Measurements from ENCODE around the gene TP53RK.

TP53RK gene

DNA sequence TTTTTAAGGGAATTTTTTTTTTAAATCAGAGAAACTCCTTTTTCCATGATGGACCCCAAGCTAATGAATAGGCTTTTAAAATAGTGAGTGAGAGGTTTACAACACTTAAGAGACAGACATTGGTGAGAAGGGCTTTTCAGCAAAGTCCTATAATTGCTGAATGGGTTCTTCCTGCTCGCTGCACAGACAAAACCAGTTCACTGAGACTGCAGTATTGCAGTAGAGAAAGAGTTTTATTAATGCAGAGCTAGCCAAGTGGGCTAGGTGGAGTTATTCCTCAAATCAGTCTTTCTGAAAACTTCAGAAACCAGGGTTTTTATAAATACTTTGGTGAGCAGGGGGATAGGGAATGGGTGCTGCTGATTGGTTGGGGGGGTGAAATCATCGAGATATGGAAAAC, 17.0 kb upstream of the TP53RK start:
- no peak for DNase-seq (ENCODE audit: low read depth, low spot score)

DNA sequence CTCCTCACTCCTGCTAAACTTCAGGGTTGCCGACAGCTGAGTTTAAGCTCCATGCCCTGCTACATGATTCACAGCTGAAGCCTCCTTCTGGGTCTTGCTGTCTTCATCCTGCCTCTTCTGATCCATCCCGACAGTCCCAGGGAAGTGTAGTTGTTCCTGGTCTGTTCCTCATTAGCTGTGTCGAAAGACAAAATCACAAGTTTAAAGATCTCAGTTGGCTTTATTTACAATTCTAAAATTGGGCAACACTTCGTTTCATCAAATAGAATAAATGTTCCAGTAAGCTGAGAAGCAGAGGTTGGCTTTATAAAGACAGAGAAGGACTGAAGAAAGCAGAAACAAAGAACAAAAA, 16.1 kb upstream of the TP53RK start:
- no peak for DNase-seq (ENCODE audit: low read depth, low spot score)

DNA sequence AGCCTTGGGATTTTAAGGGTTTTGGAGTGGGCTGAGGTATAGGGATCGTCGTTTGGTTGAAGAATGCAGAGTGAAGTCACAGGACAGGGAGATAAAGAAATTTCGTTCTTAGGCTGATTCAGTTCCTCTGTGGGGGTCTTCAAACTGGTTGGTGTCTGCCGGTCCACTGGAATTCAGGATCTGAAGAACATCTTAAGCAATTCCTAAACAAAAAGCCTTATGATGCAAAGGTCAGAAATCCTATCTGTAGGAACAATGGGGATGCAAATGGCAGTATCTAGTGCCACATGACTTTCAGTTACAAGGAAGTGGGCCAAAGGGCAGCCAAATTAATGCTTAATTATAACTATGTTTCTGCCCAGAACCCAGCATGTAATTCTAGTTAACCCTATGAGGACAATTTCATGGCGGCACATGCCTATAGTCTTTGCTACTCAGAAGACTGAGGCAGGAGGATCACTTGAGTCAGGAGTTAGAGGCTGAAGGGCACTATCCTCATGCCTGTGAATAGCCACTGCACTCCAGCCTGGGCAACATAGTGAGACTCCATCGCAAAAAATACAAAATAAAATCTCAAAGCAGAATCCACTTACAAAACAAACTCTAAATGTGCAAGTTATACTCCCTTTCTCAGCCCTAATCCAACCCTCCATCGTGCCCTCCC, 15.6 kb upstream of the TP53RK start:
- no peak for DNase-seq (ENCODE audit: low read depth, low spot score)

DNA sequence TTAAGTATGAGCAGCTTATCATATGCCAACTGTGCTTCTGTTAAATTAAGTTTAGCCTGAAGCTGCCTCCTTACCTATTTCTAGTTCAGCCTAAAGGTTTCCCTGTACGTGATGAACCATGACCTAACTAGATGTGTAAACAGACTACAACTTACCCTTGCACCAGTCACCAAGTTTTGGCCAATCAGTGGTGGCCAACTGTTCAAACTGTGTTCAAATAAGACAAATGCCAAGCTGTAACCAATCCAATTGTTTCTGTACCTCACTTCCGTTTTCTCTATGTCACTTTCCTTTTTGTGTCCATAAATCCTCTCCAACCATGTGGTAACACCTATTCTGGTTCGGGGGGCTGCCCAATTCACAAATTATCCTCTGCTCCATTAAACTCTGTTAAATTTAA, 14.2 kb upstream of the TP53RK start:
- no peak for DNase-seq (ENCODE audit: low read depth, low spot score)

DNA sequence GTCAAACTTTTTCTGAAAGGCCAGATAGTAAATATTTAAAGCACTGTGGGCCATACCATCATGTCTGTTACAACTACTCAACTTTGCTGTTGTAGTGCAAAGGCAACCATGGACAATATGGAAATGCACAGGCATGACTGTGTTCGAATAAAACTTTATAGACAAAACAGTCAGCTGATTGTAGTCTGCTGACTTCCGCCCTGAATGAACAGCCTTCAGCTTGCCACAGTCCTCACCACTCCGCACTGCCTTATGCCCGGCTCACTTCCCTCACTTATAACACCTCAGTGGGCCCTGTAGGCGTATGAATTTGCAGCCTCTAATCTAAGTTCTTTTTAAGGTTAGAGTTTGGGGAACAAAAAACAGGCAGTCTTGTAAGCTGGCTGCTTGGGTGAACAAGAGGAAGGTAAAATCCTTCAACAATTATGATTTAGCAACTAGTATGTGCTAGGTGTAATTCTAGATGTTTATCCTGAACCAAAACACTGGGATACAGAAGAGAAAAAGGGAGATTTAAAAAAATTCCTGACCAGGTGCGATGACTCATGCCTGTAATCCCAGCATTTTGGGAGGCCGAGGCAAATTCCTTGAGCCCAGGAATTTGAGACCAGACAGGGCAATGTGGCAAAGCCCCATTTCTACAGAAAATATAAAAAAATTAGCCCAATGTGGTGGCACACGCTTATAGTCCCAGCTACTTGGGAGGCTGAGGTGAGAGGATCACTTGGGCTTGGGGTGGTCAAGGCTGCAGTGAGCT, 13.4 kb upstream of the TP53RK start:
- DNase-seq (ENCODE audit: low read depth, low spot score), result no peak

DNA sequence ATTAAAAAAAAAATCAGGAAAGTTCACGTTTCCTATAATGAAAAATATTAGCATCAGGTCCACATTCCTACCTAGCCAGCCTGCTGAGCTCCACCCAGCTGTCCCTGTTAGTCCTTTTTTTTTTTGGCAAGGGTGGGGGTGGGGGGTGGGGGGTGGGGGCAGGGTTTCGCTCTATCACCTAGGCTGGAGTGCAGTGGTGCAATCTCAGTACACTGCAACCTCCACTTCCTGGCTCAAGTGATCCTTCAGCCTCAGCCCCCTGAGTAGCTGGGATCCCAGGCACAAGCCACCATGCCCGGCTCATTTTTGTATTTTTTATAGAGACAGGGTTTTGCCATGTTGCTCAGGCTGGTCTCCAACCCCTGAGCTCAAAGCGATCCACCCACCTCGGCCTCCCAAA, 12.7 kb upstream of the TP53RK start:
- DNase-seq (ENCODE audit: low read depth, low spot score), result no peak

DNA sequence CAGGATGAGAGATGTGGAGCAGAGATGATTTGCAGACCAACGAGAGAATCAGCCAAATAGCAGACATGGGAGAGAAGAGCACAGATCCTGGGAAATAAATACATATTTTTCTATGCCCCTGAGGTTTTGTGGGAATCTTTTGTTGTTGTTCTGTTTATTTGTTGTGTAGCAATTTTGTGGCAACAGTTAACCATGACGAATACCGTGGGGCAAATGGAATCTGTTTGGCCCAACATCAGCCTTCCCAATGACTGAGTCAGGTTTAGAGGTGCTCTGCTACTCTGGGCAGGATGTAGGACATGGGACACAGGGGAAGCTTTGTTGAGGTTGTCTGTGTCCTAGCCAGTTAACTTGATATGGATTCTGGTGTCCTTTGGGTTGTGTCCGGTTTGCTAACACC, 12.3 kb upstream of the TP53RK start:
- no peak for DNase-seq (ENCODE audit: low read depth, low spot score)

DNA sequence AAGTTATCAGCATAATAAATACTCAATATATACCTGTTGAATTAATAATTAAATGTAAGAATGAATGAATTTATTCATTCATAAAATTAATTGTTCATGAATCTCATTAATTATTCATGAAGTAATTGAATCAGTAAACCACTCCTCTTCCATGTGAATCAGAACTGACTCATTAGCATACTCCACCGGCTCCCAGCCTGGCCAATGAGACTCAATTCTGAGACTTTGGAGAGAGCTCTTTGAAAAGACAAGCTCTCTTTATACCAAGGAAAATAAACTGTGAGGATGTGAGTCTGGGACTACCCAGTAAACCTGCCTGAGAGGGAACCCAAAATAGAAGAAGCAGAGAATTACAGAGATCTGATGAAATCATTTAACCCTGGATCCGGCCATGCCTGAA, 11.8 kb upstream of the TP53RK start:
- no peak for DNase-seq (ENCODE audit: low read depth, low spot score)

DNA sequence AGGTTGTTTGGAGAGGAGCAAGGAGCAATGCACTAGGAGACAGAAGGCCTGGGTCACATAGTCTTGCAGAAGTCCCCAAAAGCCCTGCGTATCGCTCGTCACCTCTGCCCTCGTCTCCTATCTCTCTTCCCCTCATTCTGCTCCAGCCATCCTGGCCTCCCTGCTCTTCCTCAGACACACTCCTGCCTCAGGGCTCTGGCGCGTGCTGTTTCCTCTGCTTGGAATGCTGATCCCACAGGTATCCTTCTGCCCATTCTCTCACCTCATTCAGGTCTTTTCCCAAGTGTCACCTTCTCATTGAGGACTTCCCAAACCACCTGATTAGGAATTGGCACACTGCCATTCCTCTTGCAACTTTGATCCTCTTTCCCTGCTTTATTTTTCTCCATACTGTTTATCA, 11.2 kb upstream of the TP53RK start:
- no peak for DNase-seq (ENCODE audit: low read depth, low spot score)

DNA sequence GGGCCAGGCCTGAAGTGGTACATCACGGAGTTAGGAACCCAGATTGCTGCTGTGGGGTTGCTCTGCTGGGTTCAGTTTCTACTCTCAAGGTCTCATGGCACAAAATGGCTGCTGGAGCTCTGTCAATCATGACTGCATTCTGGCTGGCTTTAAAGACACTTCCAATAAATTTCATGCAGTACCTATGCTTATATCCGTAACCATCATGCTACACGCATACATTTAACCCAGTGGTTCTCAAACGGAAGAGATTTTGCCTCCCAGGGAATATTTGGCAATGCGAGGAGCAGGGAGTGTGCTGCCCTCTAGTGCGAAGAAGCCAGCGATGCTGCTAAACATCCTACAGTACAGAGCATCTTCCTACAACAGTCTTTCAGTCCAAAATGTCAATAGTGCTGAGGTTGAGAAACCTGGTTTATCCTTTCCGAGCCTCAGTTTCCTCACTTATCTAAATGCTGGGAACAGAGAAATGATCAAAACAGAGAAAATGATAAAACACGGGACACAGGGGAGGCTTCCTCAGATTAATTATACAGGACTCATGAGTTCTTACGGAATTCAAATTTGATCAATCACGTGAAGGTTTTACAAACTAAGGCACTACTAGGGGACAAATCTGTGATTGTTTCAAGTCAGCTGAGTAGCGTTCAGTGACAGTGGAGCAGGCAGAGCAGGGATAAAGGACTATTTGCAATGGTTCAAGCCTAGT, 10.6 kb upstream of the TP53RK start:
- DNase-seq (ENCODE audit: low read depth, low spot score), result no peak

DNA sequence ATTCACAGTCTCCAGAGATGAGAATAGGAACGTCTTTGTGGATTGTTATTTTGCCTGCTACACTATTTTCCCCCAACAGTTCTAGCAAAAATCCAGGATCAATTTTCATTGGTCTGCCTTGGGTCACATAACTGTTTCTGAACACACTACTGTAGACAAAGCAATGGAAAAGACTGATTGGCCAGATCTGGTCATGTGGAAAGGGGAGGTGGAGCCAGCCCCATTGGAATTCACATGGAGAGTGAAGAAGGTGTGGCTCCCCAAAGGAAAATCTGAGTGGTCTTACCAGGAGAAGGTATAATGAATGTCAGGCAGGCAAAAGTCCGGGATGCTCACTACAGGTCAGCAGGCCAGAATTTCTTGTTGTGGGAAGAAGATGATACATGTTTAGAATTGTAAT, 9.5 kb upstream of the TP53RK start:
- DNase-seq (ENCODE audit: low read depth, low spot score), result no peak

DNA sequence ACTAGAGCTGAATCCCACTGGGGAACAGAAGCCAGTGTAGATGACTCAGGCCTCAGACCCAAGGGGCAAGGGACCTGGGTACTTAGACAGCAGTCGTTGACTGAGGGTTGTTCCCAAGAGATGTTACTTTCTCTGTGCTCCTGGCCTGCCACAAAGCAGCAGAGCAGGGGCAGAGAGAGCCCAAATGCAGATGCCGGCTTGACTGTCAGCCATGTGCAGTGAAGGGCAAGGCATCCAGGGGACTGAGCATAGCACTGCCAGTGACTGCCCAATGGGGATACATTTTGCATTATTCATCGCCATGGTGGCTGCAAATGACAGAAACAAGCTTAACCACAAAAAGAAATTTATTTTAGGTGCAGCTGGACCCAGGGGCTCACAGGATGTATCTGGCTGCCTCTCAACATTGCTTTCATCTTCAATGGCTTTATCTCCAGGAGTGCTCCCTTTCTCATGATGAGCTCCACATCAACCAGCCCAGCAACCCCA, 7.6 kb upstream of the TP53RK start:
- DNase-seq (ENCODE audit: low read depth, low spot score), result no peak

DNA sequence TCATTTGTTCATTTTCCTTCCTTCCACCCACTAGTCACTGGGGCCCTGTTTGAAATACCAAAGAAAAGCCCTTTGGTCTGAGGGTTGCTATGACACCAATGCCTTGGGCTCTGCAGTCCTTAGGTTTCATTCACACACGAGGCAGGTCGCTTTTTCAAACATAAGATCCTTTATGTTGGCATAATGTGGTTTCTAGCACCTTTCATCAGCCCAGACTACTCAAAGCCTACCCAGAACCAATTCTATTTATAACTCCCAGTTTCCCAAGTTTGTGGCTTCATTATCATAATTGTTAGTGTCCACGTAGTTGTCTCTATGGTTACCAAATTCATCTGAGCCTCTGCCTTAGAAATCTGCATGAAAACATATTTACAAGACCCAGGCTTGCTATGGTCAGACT, 6.6 kb upstream of the TP53RK start:
- no peak for DNase-seq (ENCODE audit: low read depth, low spot score)

DNA sequence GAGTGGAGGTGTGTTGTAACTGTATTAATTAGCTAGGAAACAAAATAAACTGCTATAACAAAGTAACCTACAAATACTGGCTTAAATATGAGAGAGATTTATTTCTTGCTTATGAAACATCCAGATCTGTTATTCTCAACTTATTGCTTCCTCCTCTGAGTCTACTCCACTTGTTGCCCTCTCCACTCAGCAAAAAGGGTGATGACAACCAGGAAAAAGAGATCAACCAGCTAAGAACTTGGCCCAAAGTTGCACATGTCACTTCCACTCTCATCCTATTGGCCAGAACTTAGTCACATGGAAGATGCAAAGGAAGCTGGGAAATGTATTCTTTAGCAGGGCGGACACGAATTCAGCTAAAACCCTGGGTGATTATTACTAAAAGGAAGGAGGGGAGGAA, 5.2 kb upstream of the TP53RK start:
- no peak for DNase-seq (ENCODE audit: low read depth, low spot score)

DNA sequence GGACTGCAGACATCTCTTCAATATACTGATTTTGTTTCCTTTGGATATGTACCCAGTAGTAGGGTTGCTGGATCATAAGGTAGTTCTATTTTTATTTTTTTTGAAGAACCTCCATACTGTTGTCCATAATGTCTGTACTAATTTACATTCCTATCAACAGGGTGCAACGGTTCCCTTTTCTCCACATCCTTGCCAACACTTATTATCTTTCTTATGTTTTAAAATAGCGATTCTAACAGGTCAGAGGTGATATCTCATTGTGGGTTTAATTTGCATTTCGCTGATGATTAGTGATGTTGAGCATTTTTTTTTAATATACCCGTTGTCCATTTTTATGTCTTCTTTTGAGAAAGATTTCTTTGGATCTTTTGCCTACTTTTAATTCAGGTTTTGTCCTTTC, 2.0 kb upstream of the TP53RK start:
- no peak for DNase-seq (ENCODE audit: low read depth, low spot score)

DNA sequence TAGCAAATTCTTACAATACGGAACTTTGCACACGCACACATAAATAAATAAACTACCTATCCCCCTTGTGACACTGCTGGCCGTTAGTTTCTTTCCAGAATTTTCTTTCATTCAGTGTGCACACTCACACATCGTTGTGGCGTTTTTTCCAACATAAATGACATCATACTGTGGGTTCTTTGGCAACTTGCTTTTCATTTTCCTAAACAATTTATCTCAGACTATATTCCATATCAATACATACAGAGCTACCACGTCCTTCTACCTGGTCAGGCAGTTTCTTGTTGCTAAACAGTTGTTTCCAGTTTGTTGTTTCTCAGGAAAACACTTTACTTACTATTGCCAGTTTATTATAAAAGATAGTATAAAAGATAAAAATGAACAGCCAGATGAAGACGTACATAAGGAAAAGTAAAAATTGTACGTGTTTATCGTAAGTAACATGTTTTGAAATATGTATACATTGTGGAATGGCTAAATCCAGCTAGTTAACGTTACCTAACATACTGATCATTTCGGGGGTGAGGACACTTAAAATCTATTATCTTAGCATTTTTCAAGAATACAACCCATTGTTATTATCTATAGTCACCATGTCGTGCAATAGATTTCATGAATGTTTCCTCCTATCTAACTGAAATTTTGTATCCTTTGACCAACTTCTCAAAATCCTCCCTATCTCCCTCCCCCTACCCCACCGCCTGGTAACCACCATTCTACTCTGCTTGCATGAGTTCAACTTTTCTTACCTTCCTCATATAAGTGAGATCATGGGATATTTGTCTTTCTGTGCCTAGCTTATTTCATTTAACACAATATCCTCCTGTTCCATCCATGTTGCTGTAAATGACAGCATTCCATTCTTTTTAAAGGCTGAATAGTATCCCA, 1.2 kb upstream of the TP53RK start:
- DNase-seq (ENCODE audit: low read depth, low spot score), result no peak

DNA sequence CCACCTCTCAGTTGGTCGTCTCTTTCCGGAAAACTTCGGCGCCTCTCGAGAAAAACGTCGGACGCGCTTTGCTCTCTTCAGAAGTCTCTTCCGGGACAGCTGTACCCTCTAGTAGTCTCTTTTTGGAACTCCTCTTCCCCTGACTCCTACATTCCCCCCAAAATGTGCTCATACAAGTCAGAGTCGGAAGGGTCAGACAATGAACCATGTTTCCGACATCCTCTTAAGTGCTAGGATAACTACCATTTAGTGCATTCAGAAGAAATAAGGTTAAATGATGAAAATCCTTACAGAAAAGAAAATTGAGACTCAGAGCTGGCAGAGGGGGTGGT, 476 bp upstream of the TP53RK start:
- no peak for DNase-seq (ENCODE audit: low read depth, low spot score)

DNA sequence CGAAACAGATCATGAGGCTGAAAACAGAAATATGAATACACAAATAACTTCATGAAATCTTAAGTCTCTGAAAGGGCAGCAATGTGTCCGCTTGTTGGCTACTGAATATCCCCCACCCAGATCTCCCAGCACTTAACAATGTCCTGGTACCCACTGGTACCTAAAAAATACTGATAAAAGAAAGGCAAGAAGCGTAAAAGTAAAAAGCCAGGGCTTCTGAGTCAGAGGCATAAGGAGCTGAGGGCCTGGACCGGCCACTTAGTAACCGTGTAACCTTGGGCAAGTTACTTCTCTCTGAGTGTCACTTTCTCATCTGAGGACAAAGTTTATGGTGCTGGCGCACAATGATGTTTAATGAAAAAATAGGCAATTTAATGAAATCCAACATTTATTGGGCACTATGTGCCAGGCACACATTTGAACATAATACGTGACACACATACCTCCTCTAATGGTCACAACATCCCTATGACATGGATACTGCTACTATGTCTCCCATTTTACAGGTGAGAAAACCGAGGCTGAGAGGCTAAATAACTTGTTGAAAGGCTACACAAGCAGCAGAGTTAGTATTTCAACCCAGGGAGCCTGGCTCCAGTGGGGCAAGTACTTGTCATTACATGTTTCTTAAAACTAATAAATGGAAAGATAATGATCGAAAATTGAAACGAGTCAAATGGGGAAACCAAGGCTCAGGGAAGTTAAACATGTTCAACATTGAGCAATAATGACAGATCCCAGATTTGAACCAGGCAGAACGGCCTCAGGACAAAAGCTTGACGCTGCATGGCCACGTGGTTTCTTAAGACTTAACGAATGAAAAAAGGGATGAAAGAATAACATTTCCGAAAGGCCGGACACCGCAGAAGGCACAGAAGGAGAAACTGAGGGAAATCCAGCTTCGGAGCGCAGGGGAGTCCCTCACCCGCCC, 828 bp downstream of the TP53RK start:
- no peak for DNase-seq (ENCODE audit: low read depth, low spot score)

DNA sequence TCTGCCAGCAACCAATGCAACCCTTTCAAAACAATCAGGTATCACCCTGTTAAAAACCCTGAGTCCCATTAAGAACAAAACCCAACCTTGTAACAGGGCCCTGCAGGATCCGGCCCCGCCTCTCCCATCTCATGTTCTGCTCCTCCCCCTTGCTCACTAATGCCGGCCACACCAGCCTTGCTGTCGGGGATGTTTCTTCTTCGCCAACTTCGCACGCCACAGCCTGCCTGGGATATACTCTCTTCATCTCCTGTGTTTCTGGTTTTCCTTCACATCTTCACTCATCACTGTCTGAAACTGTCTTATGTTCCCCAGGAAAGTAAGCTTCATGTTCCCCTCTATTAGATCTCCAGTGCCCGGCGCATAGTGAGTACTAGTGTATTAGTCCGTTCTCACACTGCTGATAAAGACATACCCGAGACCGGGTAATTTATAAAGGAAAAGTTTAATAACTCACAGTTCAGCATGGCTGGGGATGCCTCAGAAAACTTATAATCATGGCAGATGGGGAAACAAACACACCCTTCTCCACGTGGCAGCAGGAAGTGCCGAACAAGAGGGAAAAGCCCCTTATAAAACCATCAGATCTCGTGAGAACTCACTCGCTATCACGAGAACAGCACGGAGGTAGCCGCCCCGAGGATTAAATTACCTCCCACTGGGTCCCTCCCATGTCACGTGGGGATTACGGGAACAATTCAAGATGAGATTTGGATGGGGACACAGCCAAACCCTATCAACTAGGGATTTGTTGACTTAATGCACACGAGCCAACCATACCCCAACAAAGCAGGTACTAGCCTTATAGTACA, 5.1 kb downstream of the TP53RK start:
- DNase-seq (ENCODE audit: low read depth, low spot score), result no peak

DNA sequence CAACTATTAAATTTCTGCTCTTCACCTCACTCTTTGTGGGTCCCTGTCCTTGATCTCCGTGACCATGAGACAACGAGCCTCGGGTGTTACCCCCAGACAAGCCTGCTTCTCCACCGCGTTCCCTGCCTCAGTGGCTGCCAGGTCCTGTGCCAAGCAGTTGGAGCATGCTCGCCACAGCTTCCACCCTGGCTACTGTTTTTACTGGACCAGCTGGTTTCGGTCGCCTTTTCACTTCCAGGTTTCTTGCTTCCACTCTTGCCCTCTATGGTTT, 5.6 kb downstream of the TP53RK start:
- no peak for DNase-seq (ENCODE audit: low read depth, low spot score)
